GM19395 (cell line): ENCODE data around the gene OR52E8.
A peak's percentile ranks its signal among the peaks of the same experiment; 100 is the strongest.

Source experiments
- ATAC-seq: cut with Tn5 transposase; IDR thresholded peaks from one replicate; pipeline ENCODE4 v1.9.1; 2021; ENCODE audit warnings: mild to moderate bottlenecking, moderate library complexity; ENCODE audit not compliant: unreplicated experiment

The OR52E8 gene

DNA sequence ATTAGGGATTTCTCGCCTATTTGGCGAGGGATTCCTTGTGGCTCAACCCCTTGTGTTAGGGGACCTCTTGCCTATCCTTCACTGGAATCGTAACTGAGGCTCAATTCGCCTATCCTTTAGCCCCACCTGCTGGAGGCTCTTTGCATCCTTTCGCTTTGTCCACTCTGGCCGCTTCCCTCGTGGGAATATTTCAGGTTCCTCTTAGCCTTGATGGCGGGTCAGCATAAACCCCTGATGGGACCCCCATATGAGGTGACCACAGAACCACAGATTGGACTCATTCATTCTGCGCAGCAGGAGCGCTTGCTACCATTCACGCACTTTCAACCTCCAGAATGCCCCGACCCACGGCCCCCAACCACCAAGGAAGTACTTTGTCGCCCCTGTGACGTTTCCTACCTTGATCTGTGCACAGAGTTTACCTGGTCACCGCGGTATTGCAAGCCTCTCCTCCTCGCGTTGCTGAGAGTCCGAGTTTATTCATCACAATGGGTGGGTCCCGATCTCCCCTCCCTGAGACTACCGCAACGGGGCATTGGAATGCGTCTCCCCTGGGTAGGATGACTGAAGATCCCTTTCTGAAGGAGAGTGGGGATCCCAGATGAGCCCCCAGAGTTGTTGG, 48.9 kb downstream of the OR52E8 start, which contains the start of gene OR52N2:
TSS of gene OR52N2 (plus strand) at position 425 of the 622 bp plus-strand sequence. CDS start 11,412 bp downstream, outside the sequence.
- peak; percentile 92 for ATAC-seq

DNA sequence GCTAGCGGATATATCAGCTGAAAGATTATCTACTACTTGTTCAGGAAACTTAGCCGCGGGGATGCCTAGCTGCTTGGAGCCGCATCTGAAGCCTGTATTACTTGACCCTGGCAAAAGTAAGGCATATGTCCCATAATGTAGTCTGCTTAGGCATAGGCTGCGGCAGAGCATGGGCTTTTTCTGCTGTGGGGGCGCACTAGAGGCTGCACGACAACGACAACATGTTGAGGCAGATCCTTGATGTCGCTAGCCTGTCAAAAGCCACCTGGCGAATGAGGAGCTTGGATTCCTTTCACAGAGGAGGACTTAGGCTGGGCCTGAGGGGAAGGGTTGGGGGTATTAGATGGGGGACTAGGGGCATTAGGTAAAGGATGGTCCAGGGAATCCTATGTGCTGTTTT, 49.9 kb downstream of the OR52E8 start:
- ATAC-seq, result no peak
